ENCODE results near the gene PLEKHG4B.

DNA sequence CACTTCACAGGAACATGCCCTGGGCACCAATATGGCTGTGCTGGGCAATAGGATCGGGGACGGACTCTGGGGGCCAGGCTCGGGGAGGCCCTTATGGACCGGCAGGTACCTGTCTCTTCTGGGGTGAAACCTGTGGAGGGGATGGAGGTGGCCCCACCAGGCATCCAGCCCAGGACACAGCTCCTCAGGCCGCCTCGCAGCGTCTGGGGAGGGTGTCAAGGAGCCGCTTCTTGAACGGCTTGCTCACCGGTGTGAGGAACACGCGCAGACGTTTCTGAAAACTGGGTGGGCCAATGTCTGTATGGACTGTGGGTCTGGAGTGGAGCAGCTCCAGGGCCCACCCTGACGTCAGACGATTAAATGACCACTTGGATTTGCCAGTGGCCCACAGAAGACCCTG, 45.8 kb downstream of the PLEKHG4B start:
- TF ChIP-seq, protein P1, sequence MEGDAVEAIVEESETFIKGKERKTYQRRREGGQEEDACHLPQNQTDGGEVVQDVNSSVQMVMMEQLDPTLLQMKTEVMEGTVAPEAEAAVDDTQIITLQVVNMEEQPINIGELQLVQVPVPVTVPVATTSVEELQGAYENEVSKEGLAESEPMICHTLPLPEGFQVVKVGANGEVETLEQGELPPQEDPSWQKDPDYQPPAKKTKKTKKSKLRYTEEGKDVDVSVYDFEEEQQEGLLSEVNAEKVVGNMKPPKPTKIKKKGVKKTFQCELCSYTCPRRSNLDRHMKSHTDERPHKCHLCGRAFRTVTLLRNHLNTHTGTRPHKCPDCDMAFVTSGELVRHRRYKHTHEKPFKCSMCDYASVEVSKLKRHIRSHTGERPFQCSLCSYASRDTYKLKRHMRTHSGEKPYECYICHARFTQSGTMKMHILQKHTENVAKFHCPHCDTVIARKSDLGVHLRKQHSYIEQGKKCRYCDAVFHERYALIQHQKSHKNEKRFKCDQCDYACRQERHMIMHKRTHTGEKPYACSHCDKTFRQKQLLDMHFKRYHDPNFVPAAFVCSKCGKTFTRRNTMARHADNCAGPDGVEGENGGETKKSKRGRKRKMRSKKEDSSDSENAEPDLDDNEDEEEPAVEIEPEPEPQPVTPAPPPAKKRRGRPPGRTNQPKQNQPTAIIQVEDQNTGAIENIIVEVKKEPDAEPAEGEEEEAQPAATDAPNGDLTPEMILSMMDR (IDR thresholded peaks at IDR 0.05), result no peak
- TF ChIP-seq POLR2A (IDR thresholded peaks at IDR 0.05), result no peak

Data from thyroid gland (tissue), 4 donors.